ENCODE data around the gene LCE3A.

GRCh38 chr1:152640351-152640750, 17.4 kb upstream of the LCE3A start:
- TF ChIP-seq CTCF (optimal IDR thresholded peaks at IDR 0.05 in 1 of 3, IDR thresholded peaks at IDR 0.05 in 1 of 3, conservative IDR thresholded peaks at IDR 0.05 in 1 of 3; ENCODE audit: extremely low read depth in 1 of 3, insufficient read depth in 2 of 3, low read length in 3 of 3) (no peak), EZH2 (IDR thresholded peaks at IDR 0.05; ENCODE audit: low read length) (no peak)

All from keratinocyte (primary cell).